NCI-H2107 (cell line): ENCODE measurements around the gene RNF13.
"Not testable (repeated sequence)": the region's sequence is repeated elsewhere in the genome, so short reads cannot be mapped to it uniquely, and the experiment has no call there.

Experiments
- DNase-seq: peaks from one replicate; lab custom pipeline; 2025; lab: John Stamatoyannopoulos, UW

RNF13 gene

GRCh38 chr3:149898771-149899170, 85.8 kb downstream of the RNF13 start:
- no peak for DNase-seq

DNA sequence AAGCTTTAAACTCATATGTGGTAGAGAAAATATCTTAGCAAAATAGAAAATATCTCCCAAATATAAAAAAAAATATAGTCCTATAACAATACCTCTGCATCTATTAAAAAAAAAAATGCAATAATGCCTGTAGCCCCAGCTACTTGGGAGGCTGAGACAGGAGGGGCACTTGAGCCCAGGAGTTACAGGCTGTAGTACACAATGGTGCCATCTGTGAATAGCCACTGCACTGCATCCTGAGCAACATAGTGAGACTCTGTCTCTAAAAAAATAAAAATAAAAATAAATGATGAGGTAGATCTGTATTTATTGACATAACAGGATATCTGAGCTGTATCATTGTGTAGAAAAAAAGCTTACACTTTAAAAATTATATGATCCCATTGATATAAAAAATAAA, 87.3 kb downstream of the RNF13 start:
- no peak for DNase-seq

DNA sequence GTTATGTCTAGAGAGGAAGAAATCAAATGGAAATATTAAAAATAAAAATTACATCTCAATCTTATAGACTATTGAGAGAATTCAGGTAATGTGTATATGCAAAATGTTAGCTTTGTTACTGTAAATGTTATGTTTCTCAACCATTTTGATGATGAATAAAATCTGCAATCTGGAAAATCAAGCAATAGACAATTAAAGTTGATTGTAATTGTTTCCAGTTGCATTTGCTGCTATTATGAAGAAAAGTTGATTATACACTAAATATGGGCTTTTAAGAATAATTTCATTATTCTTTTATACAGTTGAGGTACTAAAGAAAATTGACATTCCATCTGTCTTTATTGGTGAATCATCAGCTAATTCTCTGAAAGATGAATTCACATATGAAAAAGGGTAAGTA, 88.8 kb downstream of the RNF13 start:
- DNase-seq, result no peak

DNA sequence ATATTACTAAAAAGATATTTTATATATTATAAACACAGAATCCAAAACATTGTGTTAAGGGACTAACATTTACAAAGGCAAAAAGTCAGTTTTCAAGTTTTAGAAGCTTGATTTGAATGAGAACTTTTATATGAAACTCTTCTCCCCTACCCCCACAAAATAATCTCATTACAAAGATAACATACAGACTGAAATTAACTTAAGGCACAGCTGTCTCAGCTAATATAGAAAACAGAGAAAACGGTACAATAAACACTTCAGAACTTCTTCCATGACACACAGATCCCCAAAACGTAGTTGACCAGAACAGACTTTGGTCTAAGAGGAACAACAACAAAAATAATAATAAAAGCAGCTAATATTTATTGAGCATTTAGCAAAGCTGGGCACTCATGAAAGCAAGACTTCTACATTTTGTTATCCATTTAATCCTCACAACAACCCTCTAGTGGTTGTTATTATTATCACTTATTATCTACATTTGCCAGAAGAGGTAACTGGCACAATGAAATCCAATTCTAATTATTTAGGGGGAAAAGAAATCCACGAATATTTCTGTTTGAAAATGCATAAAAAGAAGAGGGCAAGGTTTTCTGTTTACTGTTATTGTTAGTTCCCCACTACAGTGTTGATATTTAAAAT, 89.6 kb downstream of the RNF13 start:
- no peak for DNase-seq

- no peak for DNase-seq
Measured at GRCh38 chr3:149906036-149906435, 93.0 kb downstream of the RNF13 start.

DNA sequence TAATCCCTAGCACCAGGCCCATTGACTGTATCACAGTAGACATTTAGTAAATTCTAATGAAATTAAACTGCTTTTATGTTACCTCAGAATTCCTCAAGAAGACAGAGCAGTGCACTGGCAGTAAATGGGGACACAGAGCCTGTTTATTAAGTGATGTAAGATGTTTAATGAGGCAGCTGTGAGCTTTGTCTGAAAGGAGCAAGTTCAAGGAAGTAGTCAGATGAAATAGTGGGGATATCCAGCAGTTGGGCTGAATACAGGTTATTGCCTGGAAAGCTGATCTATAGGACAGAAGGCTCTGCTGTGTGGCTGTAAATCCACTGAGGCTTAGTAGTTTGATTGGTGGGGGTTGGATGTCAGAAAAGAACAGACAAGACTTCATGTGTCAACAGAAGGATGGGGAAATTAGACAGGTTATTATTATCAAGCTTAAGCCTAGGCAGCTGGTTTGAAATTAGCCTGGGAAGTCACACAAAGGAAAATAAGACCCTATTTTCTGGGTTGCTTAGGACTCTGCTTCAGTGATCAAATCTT, 95.5 kb downstream of the RNF13 start:
- no peak for DNase-seq

DNA sequence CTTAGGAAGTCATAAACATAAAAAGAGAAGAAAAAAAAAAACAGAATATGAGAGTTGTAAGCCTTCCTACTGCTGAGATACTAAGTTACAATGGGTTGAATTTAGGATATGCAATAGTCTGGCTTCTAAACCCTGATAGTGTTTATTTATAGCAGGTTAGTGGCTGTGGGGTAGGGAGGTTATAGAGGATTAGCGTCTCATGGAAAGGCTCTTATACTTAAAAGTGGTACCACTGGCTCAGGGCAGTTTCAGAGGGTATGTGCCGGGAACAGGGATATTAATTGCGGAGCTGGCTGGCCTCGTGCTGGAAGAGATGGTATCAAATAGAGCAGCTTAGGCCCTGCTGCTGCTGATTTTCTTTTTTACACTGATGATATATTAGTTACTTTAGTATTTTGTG, 96.9 kb downstream of the RNF13 start:
- DNase-seq, result no peak

GRCh38 chr3:149917124-149917667, 104.2 kb downstream of the RNF13 start:
- no peak for DNase-seq

- DNase-seq, result no peak
Measured at GRCh38 chr3:149919509-149919908, 106.5 kb downstream of the RNF13 start.

DNA sequence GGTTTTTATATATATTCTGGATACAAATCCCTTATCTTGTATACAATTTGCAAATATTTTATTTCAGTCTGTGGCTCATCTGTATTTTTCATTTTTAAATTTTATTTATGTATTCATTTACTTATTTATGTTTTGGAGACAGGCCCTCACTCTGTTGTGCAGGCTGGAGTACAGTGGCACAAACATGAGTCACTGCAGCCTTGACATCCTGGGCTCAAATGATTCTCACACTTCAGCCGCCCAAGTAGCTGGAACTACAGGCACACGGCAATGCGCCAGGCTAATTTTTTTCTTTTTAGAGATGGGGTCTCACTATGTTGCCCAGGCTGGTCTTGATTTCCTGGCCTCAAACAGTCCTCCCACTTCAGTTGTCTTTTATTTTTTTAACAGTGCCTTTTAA, 107.1 kb downstream of the RNF13 start:
- no peak for DNase-seq

GRCh38 chr3:149933008-149933407, 120.0 kb downstream of the RNF13 start:
- no peak for DNase-seq

GRCh38 chr3:149933858-149934257, 120.8 kb downstream of the RNF13 start:
- no peak for DNase-seq

- DNase-seq, result no peak
Measured at GRCh38 chr3:149934524-149934923, 121.5 kb downstream of the RNF13 start.

DNA sequence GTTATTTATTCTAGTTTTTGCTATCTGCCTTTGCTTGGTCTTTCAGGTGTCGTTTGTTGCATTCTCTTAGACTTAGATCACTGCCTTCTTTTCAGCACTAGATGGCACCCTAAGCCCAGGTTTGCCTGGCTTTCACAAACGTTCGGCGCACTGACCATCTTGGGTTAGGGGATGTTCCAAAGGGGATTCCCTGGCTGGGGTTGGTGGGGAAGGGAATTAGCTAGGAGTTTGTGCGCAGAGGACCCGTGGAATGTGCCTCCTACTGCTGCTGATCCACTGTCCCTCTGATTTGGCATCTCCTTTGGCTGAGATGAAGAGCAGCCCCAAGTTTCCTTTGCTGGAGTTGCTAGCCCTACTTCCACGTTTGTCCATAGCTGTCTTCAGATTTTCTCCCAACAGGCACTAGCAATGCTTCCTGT, 123.8 kb downstream of the RNF13 start:
- peak; percentile 46 for DNase-seq

DNA sequence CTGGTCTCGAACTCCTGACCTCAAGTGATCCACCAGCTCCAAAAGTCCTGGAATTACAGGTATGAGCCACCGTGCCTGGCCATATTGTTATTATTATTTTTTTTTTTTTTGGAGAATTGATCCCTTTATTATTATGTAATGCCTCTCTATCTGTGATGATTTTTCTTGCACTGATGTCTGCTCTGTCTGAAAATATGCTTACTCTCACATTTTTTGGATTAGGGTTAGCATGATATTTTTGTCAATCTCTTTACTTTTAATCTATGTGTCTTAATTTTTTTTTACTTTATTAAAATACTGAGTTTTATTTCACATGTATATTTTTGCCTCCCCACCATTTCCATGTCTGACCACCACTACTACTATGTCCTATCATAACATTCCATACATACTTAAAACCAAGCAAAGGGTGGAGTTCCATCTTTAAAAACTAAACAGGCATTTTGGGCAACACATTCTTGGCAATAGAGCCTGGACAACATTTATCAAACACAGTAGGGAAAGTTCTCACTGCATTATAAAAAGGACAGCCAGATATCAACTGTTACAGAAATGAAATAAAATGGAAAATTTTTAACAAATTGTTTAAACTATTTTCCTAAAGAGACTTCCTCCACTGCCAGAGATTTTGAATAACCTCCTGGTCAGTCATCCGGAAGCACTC, 125.5 kb downstream of the RNF13 start:
- not testable (repeated sequence) for DNase-seq

GRCh38 chr3:149941186-149941585, 128.2 kb downstream of the RNF13 start:
- no peak for DNase-seq

- DNase-seq, result no peak
Measured at GRCh38 chr3:149941946-149942345, 128.9 kb downstream of the RNF13 start.

- no peak for DNase-seq
Measured at GRCh38 chr3:149942409-149942808, 129.4 kb downstream of the RNF13 start.

- not testable (repeated sequence) for DNase-seq
Measured at GRCh38 chr3:149943966-149944365, 131.0 kb downstream of the RNF13 start.

GRCh38 chr3:149947231-149947630, 134.2 kb downstream of the RNF13 start:
- DNase-seq, result no peak

- no peak for DNase-seq
Measured at GRCh38 chr3:149949181-149949580, 136.2 kb downstream of the RNF13 start.

DNA sequence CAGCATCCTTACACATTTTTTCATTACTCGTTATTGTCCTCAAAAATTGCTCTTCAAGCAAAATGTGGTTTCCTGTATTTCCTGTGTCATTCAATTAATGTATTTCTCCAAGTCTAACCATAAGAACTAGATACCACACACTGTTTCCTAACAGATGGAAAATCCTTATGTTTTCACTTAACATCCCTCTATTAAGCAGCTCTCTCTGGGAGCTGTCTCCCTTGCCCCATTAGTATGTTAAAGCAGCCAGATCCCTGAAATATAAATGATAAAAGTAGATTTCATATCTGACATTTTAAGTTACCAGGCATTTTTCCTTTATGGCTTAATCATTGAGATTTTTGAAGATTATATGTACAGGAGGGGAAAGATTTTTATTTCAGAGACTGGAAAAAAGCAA, 141.8 kb downstream of the RNF13 start:
- DNase-seq, result no peak

DNA sequence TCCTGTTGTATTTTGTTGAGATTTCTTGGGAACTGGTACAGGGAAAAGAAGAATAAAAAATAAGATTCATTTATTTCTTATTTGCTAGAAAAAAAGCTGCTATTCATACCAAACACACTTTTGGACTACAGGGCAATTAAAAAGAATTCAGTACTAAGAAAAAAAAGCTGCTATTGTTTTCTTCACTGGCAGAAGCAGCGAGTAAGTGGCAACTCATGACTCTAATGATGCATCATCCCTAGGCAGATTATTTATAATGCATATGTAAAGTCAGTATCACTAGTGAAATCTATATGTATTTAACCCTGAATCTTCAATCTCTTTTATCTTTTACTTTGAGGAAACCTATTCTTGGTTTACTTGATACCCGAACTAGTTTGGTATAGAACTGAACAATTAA, 142.4 kb downstream of the RNF13 start:
- DNase-seq, result no peak
